ENCODE results near the gene ELAVL3.

Gene ELAVL3

DNA sequence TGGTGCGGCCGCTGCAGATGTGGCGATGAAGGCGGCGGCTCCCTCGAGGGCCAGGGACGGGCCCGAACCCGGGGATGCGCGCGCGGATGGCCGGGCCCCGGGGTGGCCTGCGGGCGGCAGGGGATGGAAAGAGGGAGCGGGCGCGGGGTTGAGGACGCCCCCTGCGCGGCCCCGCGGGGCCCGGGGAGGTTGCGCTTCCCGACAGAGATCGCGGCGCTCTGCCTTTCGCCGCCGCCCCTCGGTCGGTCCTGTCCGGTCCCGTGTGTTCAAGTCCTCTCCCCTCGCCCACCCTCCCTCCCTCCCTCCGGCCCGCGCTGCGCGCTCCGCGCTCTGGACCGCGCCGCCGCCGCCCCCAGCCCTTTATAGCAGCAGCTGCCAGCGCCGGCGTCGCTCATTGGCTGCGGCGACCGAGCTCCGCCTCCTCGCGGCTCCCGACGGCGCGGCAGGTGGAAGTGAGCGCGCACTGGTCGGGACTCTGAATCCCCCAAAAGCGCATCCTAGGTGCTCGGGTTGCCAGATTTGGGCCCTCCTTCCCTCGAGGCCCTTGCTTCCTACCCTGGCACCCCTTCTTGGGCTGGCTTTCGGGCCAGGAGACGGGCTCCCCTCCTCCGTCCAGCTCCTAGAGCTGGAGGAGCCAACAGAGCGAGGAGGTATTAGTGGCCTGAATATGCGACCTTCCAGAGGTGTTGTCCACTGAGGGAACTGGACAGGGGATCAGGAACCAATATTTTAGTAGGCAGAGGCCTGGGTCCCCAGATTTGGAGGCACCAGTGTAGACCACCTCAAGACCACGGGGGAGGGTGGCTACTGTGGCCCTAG lies at the start of gene ELAVL3:
Gene ELAVL3 (minus strand): TSS at position 332 of the 819 bp plus-strand sequence. CDS start 438 bp downstream, outside the sequence.
- peak; percentile 20 for DNase-seq

DNA sequence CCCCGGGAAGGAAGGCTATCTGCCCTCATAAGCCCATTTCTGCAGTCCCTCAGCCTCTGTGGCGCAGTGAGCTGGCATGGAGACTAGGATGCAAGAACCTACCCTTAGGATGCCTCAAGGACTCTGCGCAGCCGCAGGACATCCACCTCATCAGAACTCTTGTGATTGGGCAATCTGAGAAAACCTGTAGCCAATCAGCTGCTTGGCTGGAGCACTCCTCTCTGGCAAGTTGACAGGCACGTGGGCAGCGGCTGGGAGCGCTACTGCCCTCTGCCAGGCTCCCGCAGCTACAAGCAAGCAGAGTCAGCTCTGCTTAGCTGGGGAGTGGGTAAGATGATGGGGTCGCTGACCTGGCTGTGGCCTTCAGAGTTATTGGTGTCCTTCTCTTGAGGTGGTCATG lies 49.6 kb upstream of the ELAVL3 start:
- DNase-seq = peak; percentile 96

DNA sequence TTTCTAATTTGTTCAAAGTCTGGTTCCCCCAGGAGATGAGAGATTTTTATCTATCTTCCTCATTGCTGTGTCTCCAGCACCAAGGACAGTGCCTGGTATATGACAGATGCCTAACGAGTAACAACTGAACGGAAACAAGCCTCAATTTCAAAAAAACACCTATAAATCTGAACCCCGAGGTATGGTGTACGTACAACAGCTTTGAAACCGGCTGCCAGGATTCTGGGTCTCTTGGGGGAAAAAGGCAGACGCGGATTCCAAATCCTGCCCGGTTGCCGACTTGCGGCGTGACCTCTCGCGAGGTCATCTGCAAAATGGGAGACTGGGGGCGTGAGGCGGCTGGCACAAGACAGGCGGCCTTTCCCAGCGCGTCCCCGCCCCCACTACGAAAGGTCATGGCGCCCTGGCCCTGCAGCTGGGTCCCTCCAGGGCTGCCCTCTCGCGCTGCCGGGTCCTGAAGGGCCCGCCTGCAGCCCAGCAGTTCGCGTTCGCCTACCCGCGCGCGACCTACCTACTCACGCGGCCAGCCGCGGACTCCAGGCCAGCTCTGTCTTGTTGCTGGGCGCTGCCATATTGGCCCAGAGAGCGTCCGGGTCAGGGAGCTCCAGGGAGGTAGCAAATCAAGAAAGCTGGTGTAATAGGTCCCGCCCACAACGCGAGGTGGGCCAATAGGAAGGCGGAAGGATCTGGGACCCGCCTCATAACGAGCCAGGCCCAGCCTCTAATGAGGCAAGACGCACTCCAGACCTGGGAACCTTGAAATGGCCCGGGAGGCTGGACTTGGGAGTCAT lies 47.9 kb upstream of the ELAVL3 start, which contains the start of gene ECSIT:
Gene ECSIT (minus strand): TSS at position 584 of the 791 bp plus-strand sequence. CDS start 9,964 bp downstream, outside the sequence.
- DNase-seq = peak; percentile 98

DNA sequence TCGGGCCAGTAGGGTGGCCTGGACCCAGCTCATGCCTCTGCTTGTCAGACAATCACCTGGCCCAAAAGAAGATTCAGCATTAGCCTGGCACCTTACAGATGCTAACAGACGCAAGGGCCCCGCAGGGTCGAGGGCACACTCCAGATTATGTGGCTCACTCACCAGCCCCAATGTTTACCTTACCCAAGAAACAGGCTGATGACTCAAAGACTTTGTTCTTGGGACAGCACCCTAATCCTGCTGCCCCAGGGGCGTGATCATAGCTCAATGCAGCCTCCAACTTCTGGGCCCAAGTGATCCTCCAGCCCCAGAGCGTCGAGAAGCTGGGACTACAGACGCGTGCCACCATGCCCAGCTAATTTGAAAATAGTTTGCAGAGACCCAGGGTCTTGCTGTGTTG lies 38.3 kb upstream of the ELAVL3 start:
- DNase-seq = no peak

DNA sequence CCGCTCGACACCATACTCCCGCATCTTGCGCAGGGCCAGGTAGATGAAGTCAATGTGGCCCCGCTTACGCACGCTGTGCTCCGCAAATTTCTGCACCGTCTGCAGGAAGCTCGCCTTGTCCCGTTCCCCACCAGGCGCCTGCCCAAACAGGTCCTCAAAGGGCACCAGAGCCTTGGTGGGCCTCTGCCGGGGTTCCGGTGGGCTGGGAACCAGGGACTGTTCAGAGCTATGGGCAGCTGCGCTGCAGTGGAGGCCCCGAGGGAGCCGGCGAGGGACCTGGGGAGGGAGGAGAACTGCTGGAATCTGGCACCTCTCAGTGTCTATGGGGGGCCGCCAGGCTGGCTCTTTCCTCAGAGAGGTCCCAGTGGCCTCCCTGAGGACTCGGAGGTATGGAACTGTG lies 33.1 kb upstream of the ELAVL3 start:
- DNase-seq = no peak

DNA sequence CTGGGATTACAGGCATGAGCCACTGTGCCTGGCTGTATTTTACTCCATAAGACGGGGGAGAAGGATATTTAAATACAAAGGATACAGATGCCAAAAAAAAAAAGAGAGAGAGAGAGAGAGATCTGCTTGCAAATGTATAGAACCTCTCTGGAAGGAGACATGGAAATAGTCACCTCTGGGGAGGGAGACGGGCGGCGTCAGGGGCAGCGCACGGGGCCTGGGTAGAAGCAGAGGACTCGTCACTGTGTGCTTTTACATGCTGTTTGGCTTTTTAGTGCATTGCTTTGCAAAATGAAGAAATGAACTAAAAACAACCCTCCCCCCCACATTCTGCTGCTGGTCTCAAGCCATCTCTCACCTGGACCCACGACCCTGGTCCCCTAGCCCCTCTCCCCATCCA lies 29.6 kb upstream of the ELAVL3 start:
- DNase-seq = no peak

DNA sequence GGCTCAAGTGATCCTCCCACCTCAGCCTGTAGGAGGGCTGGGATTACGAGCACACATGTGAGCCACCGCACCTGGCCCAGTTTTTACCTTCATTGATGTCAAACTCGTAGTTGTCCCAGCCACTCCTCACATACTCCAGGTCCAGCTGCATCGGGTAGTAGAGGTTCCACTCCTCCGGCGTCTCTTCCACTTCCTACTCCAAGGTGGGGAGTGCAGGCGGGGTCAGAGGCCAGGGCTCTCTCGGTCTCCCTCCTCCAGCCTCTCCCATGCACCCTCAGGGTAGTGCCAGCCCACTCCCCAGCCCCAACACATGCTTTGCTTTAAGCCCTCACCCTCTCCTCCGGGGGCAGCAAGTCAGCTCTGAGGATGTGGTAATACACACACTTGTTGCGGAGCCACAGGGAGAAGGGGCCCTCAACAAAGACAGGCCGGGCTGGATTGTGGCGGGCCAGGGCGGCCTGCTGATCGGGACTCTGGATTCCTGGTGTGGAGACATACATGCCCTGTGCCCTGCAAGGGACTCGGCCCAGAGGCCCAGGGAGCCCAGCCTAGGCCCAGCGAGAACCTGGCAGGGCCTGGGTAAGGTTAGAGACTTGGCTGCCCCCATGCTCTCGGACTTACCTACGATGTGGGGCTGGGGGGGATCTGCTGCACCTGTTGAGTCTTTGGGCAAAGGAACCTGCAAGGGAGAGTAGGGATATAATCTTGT lies 26.7 kb upstream of the ELAVL3 start:
- no peak for DNase-seq

DNA sequence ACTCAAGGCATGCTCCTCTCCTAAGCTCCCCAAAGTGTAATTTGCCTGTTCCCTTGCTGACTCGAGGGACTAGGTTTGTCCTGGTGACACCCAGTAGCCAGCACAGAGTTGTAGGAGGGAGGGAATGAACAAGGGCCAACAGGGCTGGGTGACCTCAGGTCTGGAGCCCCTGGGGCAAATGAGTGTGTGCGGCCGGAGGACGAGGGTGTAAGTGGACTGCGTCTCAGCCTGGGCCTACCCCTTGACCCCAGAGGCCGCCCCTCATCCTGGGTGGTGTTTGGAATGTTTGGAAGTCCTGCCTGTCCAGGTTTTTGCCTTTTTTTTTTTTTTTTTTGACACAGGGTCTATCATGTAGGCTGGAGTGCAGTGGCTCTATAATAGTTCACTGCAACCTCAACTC lies 26.1 kb upstream of the ELAVL3 start:
- no peak for DNase-seq

DNA sequence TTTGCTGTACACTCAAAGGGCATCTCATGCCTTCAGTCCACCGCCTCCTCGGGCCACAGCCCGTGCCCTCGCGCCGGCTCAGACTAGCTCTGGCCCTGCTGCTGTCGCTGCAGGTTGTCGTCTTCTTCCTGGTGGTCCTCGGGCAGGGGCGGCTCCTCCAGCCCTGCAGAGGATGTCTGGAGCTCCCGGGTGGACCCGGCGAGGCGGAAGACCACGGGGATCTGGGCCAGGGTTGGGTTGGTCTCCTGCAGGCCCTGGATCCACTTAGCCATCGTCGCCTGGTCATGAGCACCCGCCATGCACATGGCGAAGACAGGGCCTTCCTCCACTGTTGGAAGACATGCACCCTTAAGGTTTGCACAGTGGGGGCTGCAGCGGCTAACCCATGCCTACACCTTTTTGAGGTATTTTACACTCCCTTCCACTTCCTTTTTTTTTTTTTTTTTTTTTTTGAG lies 25.3 kb upstream of the ELAVL3 start:
- peak; percentile 42 for DNase-seq

DNA sequence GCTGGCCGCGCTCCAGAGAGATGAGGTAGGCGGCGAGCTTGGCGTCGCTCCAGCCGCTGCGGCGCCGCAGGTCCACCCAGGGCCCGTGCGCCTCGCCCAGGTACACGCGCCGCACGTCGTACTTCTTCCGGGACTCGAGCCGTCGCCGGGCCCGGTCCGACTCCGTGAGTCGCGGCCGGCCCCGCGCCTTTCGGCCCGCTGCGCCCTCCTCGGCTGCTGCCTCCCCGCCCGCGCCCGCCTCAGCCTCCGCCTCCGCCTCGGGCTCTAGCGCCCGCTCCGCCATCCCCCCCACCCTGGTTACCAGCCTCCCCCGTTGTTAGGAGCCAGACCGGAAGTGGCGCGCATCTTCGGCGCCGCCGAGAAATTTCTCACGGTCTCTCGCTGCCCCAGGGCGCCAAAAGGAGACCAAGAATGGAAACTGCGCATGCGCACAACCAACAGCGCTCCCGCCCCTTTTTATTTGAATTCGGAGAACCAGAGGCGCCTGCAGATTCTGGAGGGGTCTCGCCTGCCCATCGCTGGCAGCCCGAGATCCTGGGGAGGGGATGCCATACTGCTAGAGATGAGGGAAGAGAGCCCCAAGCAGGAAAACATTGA lies 24.8 kb upstream of the ELAVL3 start, which contains the start of gene ZNF653:
Gene ZNF653 (minus strand): TSS at position 336 of the 597 bp plus-strand sequence. CDS start 53 bp downstream, at position 283.
- DNase-seq = peak; percentile 92

DNA sequence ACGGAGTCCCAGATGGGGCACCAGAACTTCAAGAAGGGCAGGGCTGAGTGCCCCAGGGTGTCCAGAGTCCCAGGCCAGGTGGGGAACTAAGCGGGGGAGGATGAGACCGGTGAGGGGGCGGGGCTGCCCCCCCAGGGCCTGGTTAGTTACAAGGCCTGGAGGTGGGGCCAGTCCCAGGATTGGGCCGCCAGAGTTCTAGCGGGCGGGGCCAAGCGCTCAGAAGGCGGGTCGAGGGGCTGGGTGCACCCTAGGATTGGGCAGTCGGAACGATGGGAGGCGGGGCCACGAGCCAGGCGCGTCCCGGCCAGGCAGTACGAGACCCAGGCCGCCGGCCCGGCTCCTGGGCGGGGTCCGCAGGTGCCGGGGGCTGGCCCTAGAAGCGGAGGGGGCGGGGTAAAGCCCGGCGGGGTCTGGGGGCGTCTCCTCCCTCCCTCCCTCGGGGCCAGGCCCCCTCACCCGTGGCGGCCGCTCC lies 24.2 kb upstream of the ELAVL3 start:
- DNase-seq = peak; percentile 96

DNA sequence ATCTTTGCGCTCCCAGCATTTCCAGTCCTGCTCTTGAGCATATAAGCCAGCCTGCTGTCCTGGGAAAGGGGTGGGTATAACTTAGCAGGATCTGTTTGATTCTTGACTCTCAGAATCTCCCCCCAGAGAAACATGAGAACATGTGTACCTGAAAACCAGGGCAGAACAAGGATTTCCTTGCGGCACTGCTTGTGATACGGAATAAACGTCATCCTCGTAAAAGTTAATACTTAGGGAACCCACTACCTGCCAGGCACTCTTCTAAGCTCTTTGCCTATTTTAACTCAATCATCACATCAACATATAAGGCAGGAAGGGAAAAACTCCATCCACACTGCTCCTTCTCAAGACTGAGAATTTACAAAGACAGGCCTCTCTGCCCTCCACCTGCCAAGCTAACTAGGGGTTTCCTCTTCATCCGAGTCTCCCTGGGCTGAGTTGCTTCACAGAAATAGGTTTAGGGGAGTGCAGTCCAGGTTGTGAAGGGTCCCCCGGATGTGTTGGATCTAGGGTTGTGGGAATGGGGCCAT lies 23.7 kb upstream of the ELAVL3 start:
- DNase-seq = no peak

DNA sequence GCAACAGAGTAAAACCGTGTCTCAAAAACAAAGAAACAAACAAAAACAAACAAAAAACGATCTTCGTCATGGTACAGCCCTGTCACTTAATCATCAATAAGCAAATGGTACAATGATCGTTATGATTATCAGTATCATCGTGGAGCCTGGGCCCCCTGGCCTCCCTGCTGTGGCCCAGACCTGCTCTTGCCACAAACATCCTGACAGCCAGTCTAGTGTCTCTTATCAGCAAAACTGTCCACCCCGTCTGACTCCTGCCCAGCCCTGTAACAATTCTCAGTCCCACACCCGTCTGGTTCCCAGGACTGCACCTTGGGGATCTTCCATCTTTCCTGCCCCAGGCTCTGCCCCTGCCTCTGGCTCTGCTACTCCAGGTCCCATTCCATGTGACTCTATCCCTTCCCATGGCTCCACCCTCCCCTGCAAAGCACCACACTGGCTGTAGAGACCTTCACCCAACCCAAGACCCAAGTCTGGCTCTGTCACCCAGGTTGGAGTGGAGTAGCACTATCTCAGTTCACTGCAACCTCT lies 19.1 kb upstream of the ELAVL3 start:
- DNase-seq = no peak

DNA sequence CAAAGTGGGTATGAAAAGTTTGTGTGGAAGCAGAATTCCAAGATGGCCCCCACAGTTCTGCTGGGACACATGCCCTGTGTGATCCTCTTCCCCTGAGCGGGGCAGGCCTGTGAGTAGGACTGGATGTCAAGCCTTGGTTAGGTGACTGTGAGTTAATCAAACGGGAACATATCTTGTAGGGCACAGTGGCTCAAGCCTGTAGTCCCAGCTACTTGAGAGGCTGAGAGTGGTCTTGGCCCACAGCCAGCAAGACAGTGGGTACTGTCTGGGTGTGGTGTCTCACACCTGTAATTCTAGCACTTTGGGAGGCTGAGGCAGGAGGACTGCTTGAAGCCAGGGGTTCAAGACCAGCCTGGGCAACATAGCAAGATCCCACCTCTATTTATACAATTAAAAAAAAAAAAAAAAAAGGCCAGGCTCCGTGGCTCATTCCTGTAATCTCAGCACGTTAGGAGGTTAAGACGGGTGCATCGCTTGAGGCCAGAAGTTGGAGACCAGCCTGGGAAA lies 18.4 kb upstream of the ELAVL3 start:
- no peak for DNase-seq

DNA sequence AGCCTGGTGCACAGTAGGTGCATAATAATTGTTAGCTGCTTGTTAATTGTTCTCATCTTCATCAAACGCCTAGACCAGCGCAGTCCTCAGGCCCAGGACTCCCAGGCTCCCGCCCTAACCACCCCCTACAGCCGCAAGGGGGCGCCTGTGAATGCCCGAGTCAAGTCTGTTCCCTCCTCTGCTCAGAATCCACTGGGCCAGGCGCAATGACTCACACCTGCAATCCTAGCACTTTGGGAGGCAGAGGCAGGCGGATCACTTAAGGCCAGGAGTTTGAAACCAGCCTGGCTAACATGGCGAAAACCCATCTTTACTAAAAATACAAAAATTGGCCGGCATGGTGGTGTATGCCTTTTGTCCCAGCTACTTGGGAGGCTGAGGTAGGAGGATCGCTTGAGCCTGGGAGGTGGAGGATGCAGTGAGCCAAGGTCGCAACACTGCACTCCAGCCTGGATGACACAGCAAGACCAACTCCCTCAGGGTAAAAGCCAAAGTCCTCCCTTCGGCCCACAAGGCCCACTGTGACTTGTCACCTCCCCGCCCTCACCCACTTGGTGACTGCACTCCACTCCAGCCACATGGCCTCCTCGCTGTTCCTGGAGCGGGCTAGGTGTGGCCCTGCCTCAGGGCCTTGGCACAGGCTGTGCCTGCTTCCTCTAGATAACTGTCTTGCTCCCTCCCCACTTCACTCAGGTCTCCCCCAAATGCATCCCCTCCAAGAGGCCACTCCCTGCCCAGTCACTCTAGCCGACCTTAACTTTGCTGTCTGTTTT lies 15.7 kb upstream of the ELAVL3 start:
- DNase-seq = no peak

DNA sequence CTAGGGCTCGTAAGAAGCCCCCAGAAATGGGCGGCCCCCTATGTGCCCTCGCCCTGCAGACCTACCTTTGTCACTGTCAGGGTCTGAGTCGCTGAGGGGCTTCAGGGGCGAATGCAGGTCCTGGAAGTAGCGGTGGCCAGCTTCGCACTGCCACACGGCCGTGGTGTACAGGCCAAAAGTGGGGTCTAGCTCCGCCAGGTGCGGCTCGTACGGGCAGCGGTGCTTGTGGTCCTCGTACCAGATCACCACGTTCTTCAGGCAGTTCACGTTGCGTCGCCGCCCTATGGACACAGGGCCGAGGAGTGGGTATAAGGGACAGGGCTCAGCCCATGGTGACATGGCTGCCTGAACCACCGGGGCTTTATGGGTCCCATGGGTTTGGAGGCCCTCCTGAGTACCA lies 15.0 kb upstream of the ELAVL3 start:
- DNase-seq = no peak

DNA sequence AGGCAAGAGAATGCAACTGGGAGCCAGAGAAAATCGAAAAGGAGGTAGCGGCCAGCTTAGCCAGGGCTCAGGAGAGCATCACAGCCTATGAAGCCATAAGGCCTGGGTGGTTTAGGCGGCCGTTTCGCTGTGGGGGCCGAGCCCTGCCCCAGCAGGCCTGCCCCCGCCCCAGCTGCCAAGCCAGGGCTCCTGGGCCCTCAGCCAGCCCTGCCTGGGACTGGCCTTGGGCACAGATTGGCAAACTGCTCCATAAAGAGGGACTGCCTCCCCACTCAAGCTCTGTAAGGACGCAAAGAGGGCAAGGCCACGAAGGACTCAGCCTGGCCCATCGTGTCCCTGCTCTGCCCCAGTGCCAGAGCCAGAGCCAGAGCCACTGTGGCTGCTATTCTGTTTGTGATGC lies 14.6 kb upstream of the ELAVL3 start:
- no peak for DNase-seq

DNA sequence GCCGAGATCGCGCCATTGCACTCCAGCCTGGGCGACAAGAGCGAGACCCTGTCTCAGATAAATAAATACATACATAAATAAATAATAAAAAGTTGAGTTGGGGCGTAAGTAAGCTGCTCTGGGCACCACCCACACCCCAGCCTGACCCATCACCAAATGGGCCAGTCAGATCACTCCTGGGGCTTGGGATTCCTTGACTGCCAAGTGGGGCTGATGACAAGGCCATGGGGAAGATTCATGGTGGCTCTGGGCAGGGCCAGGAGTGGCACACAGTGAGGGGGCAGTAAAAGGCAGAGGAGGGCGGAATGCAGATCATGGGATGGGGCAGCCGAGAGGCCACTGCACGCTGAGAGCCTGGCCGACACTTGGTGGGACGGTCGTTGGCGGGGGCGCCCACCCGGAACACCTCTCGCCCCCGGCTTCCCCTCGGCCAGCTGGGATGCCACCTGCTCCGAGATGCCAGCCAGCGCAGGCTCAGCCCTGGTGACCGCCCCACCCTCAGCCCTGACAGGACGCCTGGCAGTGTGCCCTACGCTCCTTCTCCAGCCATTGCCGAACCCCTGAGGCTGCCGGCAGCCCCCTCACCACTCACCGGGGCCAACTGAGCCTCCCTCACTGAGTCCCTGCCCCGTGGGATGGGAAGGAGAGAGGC lies 13.9 kb upstream of the ELAVL3 start:
- no peak for DNase-seq

DNA sequence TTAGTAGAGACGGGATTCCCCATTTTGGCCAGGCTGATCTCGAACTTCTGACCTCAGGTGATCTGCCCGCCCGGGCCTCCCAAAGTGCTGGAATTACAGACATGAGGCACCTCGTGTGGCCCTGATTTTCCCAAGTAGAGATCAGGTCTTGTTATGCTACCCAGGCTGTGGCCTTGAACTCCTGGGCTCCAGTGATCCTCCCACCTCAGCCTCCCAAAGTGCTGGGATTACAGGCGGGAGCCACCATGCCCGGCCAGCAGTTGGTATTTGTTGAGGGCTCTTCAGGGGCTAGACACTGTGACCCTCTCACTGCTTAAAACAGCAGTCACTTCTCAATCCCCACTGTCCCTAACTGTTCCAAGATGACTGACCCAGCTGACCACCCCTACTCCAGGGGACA lies 8.5 kb upstream of the ELAVL3 start:
- no peak for DNase-seq
